SK-N-SH (cell line): Measurements from ENCODE around the gene AP2A2. TPM values are rescaled to one million over a fixed set of nuclear protein-coding genes. Genes with fewer than 3 reads are reported as not detected.

Source experiments
- CTCF ChIA-PET: fragments of 300-600, 350-600 bp; formaldehyde crosslinking; extraction: SDS; loops from one replicate; lab custom pipeline; 2021; lab: Yijun Ruan, JAX
- POLR2A ChIA-PET: fragments of 350-600 bp; sonication (Branson Sonifier 250); formaldehyde crosslinking; extraction: SDS; loops from one replicate; lab custom pipeline; 2020; ENCODE audit warnings: antibody characterized with exemption, inconsistent platforms; lab: Yijun Ruan, JAX
- DNase-seq: peaks from one replicate; pipeline ENCODE4 v3.0.0; 2012
- H2AFZ ChIP-seq: fragments of 200-600 bp; sonication (generic); 2 replicates; pipeline ENCODE4 v1.8.1; 2016; ENCODE audit warnings: antibody characterized with exemption, mild to moderate bottlenecking, low read depth
- H3F3A ChIP-seq: fragments of 200-600 bp; sonication (generic); replicated peaks from 2 replicates; pipeline ENCODE3; 2016; ENCODE audit warnings: antibody characterized with exemption, mild to moderate bottlenecking; ENCODE audit not compliant: insufficient read depth
- H3K27ac ChIP-seq, 2 experiments: fragments of 200-500 bp in 1 of 2; fragments of 200-600 bp in 1 of 2; sonication (Bioruptor generic) in 1 of 2; sonication (generic), shearing (Covaris generic) in 1 of 2; 2 replicates each; pipeline versions ENCODE4 v1.5.1 to v1.6.1; 2014 to 2016; ENCODE audit warnings: low read depth in 2 of 2, inconsistent platforms in 1 of 2, low read length in 1 of 2, mild to moderate bottlenecking in 1 of 2, mixed read lengths in 1 of 2
- H3K27me3 ChIP-seq: fragments of 200-600 bp; sonication (generic), shearing (Covaris generic); 2 replicates; pipeline ENCODE4 v1.6.1; 2016; ENCODE audit warnings: mixed run types; ENCODE audit not compliant: insufficient read depth
- H3K36me3 ChIP-seq, 2 experiments: fragments of 200-500 bp in 1 of 2; fragments of 200-600 bp in 1 of 2; sonication (Bioruptor generic) in 1 of 2; sonication (generic) in 1 of 2; replicated peaks in 1 of 2; 2 replicates each; pipeline versions ENCODE3 to v1.5.1; 2014 to 2016; ENCODE audit warnings: low read length in 1 of 2, mild to moderate bottlenecking in 1 of 2; ENCODE audit not compliant: insufficient read depth in 2 of 2, control insufficient read depth in 1 of 2
- H3K4me1 ChIP-seq, 2 experiments: fragments of 200-500 bp in 1 of 2; fragments of 200-600 bp in 1 of 2; sonication (Bioruptor generic) in 1 of 2; sonication (generic), shearing (Covaris generic) in 1 of 2; 2 replicates each; pipeline versions ENCODE4 v1.5.1 to v1.6.1; 2014 to 2016; ENCODE audit warnings: low read depth in 1 of 2, low read length in 1 of 2, mixed run types in 1 of 2; ENCODE audit not compliant: insufficient read depth in 2 of 2, control insufficient read depth in 1 of 2
- H3K4me2 ChIP-seq: fragments of 200-600 bp; sonication (generic), shearing (Covaris generic); 2 replicates; pipeline ENCODE4 v1.6.1; 2017; ENCODE audit warnings: mixed run types
- H3K4me3 ChIP-seq, 2 experiments: fragments of 200-500 bp in 1 of 2; fragments of 200-600 bp in 1 of 2; sonication (Bioruptor generic) in 1 of 2; sonication (generic), shearing (Covaris generic) in 1 of 2; 2 replicates each; pipeline versions ENCODE4 v1.5.1 to v1.8.1; 2014 to 2016; ENCODE audit warnings: low read depth in 2 of 2, inconsistent platforms in 1 of 2, low read length in 1 of 2, mild to moderate bottlenecking in 1 of 2, mixed read lengths in 1 of 2, moderate library complexity in 1 of 2
- H3K79me2 ChIP-seq: fragments of 200-600 bp; sonication (generic); 2 replicates; pipeline ENCODE4 v1.8.1; 2017; ENCODE audit warnings: mild to moderate bottlenecking; ENCODE audit not compliant: insufficient read depth
- H3K9ac ChIP-seq: fragments of 200-600 bp; sonication (generic); 2 replicates; pipeline ENCODE4 v1.6.1; 2017; ENCODE audit warnings: mixed run types
- H3K9me2 ChIP-seq: fragments of 200-600 bp; sonication (generic); 2 replicates; pipeline ENCODE4 v1.6.1; 2017; ENCODE audit warnings: mixed run types
- H3K9me3 ChIP-seq: fragments of 200-600 bp; sonication (generic); 2 replicates; pipeline ENCODE4 v1.6.1; 2017; ENCODE audit warnings: mixed run types, mild to moderate bottlenecking, moderate library complexity
- H4K20me1 ChIP-seq: fragments of 200-600 bp; sonication (generic); 2 replicates; pipeline ENCODE4 v1.6.1; 2017; ENCODE audit warnings: mild to moderate bottlenecking, mixed run types; ENCODE audit not compliant: insufficient read depth
- ELF1 ChIP-seq: IDR thresholded peaks from 2 replicates; pipeline ENCODE4 v1.4.0; 2012
- EP300 ChIP-seq, 2 experiments: IDR thresholded peaks; 2 replicates each; pipeline versions ENCODE4 v1.4.0 to v1.6.1; 2012; ENCODE audit warnings: borderline replicate concordance in 1 of 2, low read depth in 1 of 2, low read length in 1 of 2
- EZH2phosphoT487 ChIP-seq: fragments of 200-600 bp; sonication (generic); IDR thresholded peaks from 2 replicates; pipeline ENCODE4 v1.6.1; 2017; ENCODE audit warnings: low read depth, mixed run types, mild to moderate bottlenecking, antibody characterized with exemption, moderate library complexity, borderline replicate concordance
- FOXJ3 ChIP-seq: sonication (generic); formaldehyde crosslinking; IDR thresholded peaks from 2 replicates; pipeline ENCODE4 v1.5.1; 2020; ENCODE audit warnings: mild to moderate bottlenecking, missing genetic modification reagents
- FOXM1 ChIP-seq: IDR thresholded peaks from 2 replicates; pipeline ENCODE4 v1.4.0; 2012; ENCODE audit warnings: low read depth, mild to moderate bottlenecking
- NFIC ChIP-seq: IDR thresholded peaks from 2 replicates; pipeline ENCODE4 v1.4.0; 2012; ENCODE audit warnings: borderline replicate concordance
- NRF1 ChIP-seq: IDR thresholded peaks from 2 replicates; pipeline ENCODE4 v1.6.1; 2012; ENCODE audit warnings: low read depth, mild to moderate bottlenecking, low read length
- POLR2AphosphoS5 ChIP-seq: IDR thresholded peaks from 2 replicates; pipeline ENCODE4 v1.6.1; 2012; ENCODE audit warnings: low read depth, low read length
- RCOR1 ChIP-seq: fragments of 150-350 bp; IDR thresholded peaks from 2 replicates; pipeline ENCODE4 v1.6.1; 2017; ENCODE audit warnings: antibody characterized with exemption, low read length
- RFX5 ChIP-seq: IDR thresholded peaks from 2 replicates; pipeline ENCODE4 v1.6.1; 2012; ENCODE audit warnings: mild to moderate bottlenecking, improper control_type of control experiment, low read length
- RXRA ChIP-seq: IDR thresholded peaks from 2 replicates; pipeline ENCODE4 v1.4.0; 2012; ENCODE audit warnings: low read depth, mild to moderate bottlenecking, borderline replicate concordance
- SIN3A ChIP-seq: IDR thresholded peaks from 2 replicates; pipeline ENCODE4 v1.6.1; 2012; ENCODE audit warnings: low read depth, mild to moderate bottlenecking, low read length, moderate library complexity, borderline replicate concordance
- TAF1 ChIP-seq: IDR thresholded peaks from 2 replicates; pipeline ENCODE4 v1.6.1; 2012; ENCODE audit warnings: low read depth, mild to moderate bottlenecking, low read length, moderate library complexity, borderline replicate concordance
- TCF12 ChIP-seq: IDR thresholded peaks from 2 replicates; pipeline ENCODE4 v1.4.0; 2012
- TEAD4 ChIP-seq: IDR thresholded peaks from 2 replicates; pipeline ENCODE4 v1.4.0; 2012; ENCODE audit warnings: mild to moderate bottlenecking, borderline replicate concordance; ENCODE audit not compliant: insufficient read depth
- USF2 ChIP-seq: fragments of 150-350 bp; IDR thresholded peaks from 2 replicates; pipeline ENCODE4 v1.6.1; 2017; ENCODE audit warnings: antibody characterized with exemption, low read length, low read depth, borderline replicate concordance
- WGBS: methylation state at CpG from one replicate; pipeline ENCODE4 v1.1.6; 2017; ENCODE audit warnings: low lambda C conversion rate; 5-methylcytosine and 5-hydroxymethylcytosine counted together
- polyA plus RNA-seq, 3 experiments: library from polyadenylated mRNA; depleted of rRNA; stranded (reverse); fragments of >200 nt; gene quantifications; 2 replicates each; pipeline ENCODE4 v1.2.3, GENCODE V29; 2012
- TF ChIP-seq, protein P1 (sequence below): IDR thresholded peaks from 2 replicates; pipeline ENCODE4; 2012
- TF ChIP-seq, protein P2 (sequence below): IDR thresholded peaks from 2 replicates; pipeline ENCODE4 v1.6.1; 2012; ENCODE audit warnings: mild to moderate bottlenecking, low read depth, low read length, moderate library complexity
- TF ChIP-seq, protein P3 (sequence below): IDR thresholded peaks from 2 replicates; pipeline ENCODE4 v1.4.0; 2012; ENCODE audit warnings: low read depth, borderline replicate concordance

AP2A2 gene
- polyA plus RNA-seq, 1 of the 3 experiments (the other 2 are of a cell fraction): 42.7 TPM

DNA sequence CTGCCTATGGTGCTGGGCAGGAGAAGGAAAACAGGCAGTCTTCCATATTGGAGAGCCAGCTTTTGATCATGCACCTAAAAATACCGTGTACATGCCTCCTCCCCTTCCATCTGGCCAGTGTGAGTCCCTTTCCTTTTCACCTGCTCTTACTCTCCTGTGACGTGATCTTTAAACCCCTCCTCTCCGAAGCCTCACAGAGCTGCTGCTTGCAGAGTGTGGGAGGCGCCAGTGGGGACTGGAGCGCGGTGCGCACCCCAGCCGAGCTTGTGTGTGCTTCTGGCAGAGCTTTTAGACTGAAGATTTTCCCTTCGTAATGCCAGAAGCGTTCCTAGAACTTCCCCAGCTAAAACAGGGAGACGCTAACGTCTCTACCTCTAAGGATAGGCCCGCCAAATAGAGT is 81.1 kb downstream of the AP2A2 start:
- WGBS: 97% methylated on average over 13 of the region's 13 CpGs
- Histone ChIP-seq H3K4me2 (no peak overlapping the region), H3K9ac (no peak overlapping the region), H2AFZ (no peak overlapping the region), H3K79me2 (peaks cover 13% of the 10 kb centered on the region; the same call in 1 of the 2 replicates), H4K20me1 (no peaks in the 10 kb centered on the region), H3F3A (no peaks in the 10 kb centered on the region), H3K27me3 (no peaks in the 10 kb centered on the region), H3K9me2 (no peaks in the 10 kb centered on the region), H3K27ac (no peak overlapping the region), H3K9me3 (no peaks in the 10 kb centered on the region), H3K4me3 (no peak overlapping the region), H3K36me3 (peaks cover 14 to 76% of the 10 kb centered on the region in 2 experiments), H3K4me1 (no peaks in the 10 kb centered on the region)
- TF ChIP-seq POLR2AphosphoS5 (no peak), ELF1 (no peak), RFX5 (no peak), FOXJ3 (CRISPR knock-in tag) (no peak), TAF1 (no peak), RCOR1 (no peak), NRF1 (no peak), RXRA (no peak), EP300 (IDR thresholded peaks at IDR 0.05; ENCODE audit: borderline replicate concordance in 1 of 2, low read depth in 1 of 2, low read length in 1 of 2) (no peak), TCF12 (no peak)
- TF ChIP-seq, protein P1, sequence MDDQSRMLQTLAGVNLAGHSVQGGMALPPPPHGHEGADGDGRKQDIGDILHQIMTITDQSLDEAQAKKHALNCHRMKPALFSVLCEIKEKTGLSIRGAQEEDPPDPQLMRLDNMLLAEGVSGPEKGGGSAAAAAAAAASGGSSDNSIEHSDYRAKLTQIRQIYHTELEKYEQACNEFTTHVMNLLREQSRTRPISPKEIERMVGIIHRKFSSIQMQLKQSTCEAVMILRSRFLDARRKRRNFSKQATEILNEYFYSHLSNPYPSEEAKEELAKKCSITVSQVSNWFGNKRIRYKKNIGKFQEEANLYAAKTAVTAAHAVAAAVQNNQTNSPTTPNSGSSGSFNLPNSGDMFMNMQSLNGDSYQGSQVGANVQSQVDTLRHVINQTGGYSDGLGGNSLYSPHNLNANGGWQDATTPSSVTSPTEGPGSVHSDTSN: no peak
- no peak for DNase-seq
- CTCF ChIA-PET: interaction anchor here (0.7 kb wide), 2 partner anchors 45 to 77 kb away, joined by 3 read pairs; no protein-coding TSS in a partner anchor
- POLR2A ChIA-PET: no interaction called here

DNA sequence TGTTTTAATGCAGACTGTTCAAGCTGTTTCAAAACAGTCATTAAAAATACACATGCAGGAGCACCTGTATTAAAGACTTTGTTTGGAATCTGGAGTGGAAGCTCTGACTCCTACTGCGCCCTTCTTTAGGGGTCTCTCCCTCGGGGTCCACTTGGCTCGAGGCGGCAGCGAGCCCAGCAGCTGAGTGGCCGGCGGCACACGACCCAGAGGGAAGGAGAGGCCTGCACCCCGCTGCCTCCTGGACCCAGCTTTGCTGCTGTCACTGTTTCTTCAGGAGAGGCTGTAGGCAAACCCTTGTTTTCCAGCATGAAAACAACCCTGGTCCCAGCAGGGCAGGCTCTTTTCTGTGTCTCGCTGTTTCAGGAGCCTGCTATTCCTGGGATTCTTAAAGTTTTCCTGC is 81.6 kb downstream of the AP2A2 start:
- ChIA-PET CTCF (interaction anchor here (0.7 kb wide), 1 partner anchor 78 kb away, joined by 3 read pairs; no protein-coding TSS in a partner anchor), POLR2A (no interaction called here)
- 95% methylated on average over 10 of the region's 10 CpGs for WGBS
- no peaks in the 10 kb centered on the region for H3K27me3 ChIP-seq
- H3F3A ChIP-seq: no peaks in the 10 kb centered on the region
- H3K36me3 ChIP-seq: peaks cover 14 to 74% of the 10 kb centered on the region in 2 experiments
- H3K9me3 ChIP-seq: no peaks in the 10 kb centered on the region
- H4K20me1 ChIP-seq: no peaks in the 10 kb centered on the region
- H3K9me2 ChIP-seq: no peaks in the 10 kb centered on the region
- peaks cover 11% of the 10 kb centered on the region; the same call in 1 of the 2 replicates for H3K79me2 ChIP-seq
- TF ChIP-seq EZH2phosphoT487: no peak
- TF ChIP-seq SIN3A: no peak
- TF ChIP-seq, protein P1: no peak
- no peak for TF ChIP-seq RFX5
- TF ChIP-seq, protein P2, sequence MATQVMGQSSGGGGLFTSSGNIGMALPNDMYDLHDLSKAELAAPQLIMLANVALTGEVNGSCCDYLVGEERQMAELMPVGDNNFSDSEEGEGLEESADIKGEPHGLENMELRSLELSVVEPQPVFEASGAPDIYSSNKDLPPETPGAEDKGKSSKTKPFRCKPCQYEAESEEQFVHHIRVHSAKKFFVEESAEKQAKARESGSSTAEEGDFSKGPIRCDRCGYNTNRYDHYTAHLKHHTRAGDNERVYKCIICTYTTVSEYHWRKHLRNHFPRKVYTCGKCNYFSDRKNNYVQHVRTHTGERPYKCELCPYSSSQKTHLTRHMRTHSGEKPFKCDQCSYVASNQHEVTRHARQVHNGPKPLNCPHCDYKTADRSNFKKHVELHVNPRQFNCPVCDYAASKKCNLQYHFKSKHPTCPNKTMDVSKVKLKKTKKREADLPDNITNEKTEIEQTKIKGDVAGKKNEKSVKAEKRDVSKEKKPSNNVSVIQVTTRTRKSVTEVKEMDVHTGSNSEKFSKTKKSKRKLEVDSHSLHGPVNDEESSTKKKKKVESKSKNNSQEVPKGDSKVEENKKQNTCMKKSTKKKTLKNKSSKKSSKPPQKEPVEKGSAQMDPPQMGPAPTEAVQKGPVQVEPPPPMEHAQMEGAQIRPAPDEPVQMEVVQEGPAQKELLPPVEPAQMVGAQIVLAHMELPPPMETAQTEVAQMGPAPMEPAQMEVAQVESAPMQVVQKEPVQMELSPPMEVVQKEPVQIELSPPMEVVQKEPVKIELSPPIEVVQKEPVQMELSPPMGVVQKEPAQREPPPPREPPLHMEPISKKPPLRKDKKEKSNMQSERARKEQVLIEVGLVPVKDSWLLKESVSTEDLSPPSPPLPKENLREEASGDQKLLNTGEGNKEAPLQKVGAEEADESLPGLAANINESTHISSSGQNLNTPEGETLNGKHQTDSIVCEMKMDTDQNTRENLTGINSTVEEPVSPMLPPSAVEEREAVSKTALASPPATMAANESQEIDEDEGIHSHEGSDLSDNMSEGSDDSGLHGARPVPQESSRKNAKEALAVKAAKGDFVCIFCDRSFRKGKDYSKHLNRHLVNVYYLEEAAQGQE: no peak
- TF ChIP-seq, protein P3, sequence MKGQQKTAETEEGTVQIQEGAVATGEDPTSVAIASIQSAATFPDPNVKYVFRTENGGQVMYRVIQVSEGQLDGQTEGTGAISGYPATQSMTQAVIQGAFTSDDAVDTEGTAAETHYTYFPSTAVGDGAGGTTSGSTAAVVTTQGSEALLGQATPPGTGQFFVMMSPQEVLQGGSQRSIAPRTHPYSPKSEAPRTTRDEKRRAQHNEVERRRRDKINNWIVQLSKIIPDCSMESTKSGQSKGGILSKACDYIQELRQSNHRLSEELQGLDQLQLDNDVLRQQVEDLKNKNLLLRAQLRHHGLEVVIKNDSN: no peak
- TF ChIP-seq FOXM1: no peak
- TF ChIP-seq ELF1: no peak
- TF ChIP-seq TEAD4: no peak
- TF ChIP-seq POLR2AphosphoS5: no peak
- TF ChIP-seq EP300 (IDR thresholded peaks at IDR 0.05; ENCODE audit: borderline replicate concordance in 1 of 2, low read depth in 1 of 2, low read length in 1 of 2): no peak
- no peak for TF ChIP-seq NFIC
- TF ChIP-seq TAF1: no peak
- TF ChIP-seq USF2: no peak
- no peak for TF ChIP-seq NRF1
- H2AFZ ChIP-seq: no peak overlapping the region
- no peak overlapping the region; a peak in 1 of 4 replicates for H3K27ac ChIP-seq
- DNase-seq: no peak
- no peaks in the 10 kb centered on the region for H3K4me1 ChIP-seq
- no peak overlapping the region for H3K4me2 ChIP-seq
- no peak overlapping the region for H3K9ac ChIP-seq
- no peak overlapping the region for H3K4me3 ChIP-seq
